Stimulated activated CD4-positive, alpha-beta T cell treated with anti-CD3 and anti-CD28 coated beads, Interleukin-15, amount 100 ng/mL, for 24 hours (primary cell): ENCODE results near the gene UBN2.
"Not testable (repeated sequence)": the region's sequence is repeated elsewhere in the genome, so short reads cannot be mapped to it uniquely, and the experiment has no call there.

Experiments
- DNase-seq: peaks from one replicate; pipeline ENCODE4 v3.0.0-alpha.2; 2020

Gene UBN2

GRCh38 chr7:139230774-139231512 lies at the start of gene UBN2:
TSS of gene UBN2 (plus strand) at chr7:139231237. CDS start at chr7:139231485, 248 bp downstream.
- DNase-seq, result peak; percentile 97

DNA sequence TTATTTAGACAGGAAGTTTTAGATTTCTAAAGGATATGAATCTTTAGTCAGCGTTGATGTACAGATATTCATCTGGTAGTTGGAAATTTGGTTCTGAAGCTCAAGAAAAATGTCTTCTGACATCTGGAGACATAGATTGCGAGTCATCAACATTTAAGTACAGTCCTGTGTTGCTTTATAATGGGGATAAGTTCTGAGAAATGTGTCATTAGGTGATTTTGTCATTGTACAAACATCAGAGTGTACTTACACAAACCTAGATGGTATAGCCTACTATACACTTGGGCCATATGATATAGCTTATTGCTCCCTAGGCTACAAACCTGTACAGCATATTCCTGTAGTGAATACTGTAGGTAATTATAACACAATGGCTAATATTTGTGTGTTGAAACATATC lies 49.6 kb upstream of the UBN2 start:
- no peak for DNase-seq

DNA sequence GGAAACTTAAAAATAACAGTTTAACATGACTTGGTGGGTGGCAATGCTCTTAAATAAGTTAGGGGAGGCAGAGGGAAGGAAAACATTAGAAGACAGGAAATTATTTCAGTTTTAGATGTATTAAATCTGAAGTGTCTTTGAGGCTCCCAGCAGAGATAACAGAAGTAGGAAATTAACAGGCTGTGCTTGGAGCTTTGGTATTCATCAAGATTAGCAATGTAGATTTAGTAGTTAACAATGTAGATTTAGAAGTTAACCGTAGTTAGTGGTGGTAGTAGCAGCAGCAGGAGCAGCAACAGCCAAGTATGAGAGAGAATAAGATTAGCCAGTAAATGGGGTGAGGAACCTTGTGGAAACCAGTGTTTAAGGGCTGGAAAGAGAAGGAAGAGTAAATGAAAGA lies 48.7 kb upstream of the UBN2 start:
- no peak for DNase-seq

DNA sequence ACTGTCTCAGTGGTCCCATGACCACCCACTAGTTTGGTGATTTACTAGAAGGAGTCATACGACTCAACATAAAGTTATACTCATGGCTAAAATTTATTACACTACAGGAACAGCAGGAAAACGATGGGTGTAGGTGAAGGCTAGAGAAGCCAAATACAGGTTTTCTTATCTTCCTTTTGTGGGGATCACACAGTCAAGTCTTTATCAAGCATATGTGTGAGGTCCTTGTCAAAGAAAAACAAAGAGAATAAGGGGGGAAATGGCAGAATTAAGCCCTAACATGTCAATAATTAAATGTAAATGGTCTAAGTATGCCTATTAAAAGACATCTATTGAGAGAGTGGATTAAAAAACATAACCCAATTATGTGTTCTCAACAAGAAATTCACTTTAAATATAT lies 47.8 kb upstream of the UBN2 start:
- DNase-seq, result no peak

- DNase-seq, result no peak
Measured at GRCh38 chr7:139183878-139184338, 47.1 kb upstream of the UBN2 start.

DNA sequence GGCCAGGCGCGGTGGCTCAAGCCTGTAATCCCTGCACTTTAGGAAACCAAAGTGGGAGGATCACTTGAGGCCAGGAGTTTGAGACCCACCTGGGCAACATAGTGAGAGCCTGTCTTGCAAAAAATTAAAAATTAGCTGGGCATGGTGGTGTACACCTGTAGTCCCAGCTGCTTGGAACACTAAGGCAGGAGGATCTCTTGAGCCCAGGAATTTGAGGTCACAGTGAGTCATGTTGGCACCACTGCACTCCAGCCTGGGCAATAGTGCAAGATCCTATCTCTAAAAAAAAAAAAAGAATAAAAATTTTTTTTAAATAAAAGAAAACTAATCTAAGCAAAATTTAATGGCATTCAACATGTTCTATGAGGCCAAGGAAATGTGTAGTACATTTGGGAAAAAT lies 44.9 kb upstream of the UBN2 start:
- DNase-seq, result no peak

GRCh38 chr7:139189357-139189756 lies 41.7 kb upstream of the UBN2 start:
- no peak for DNase-seq

GRCh38 chr7:139192014-139192706 lies 38.9 kb upstream of the UBN2 start:
- no peak for DNase-seq

DNA sequence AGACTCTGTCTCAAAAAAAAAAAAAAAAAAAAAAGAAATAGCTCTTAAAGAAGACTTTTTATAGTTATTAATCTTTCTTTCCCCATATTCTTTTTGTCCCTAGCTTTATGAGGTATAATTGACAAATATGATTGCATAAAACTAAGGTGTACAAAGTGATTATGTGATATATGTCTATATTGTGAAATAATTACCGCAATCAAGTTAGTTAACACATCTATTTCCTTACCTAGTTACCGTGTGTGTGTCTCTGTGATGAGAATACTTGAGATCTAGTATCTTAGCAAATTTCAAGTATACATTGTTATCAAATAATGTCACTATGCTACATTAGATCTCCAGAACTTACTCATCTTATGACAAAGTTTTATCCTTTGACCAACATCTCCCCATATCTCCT lies 30.7 kb upstream of the UBN2 start:
- no peak for DNase-seq

DNA sequence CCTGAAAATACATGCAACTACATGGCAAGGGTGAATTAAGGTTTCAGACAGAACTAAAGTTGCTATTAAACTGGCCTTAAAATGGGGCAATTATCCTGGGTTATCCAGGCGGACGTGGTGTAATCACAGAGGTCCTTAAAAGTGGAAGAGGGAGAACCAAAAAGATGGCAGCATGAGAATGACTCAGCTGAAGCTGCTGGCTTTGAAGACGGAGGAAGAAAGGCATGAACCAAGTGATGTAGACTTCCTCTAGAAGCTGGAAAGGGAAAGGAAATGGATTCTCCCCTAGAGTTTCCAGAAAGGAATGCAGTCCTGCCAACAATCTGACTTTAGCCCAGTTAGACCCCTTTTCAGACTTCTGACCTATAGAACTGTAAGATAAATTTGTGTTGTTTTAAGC lies 27.0 kb upstream of the UBN2 start:
- DNase-seq, result no peak

DNA sequence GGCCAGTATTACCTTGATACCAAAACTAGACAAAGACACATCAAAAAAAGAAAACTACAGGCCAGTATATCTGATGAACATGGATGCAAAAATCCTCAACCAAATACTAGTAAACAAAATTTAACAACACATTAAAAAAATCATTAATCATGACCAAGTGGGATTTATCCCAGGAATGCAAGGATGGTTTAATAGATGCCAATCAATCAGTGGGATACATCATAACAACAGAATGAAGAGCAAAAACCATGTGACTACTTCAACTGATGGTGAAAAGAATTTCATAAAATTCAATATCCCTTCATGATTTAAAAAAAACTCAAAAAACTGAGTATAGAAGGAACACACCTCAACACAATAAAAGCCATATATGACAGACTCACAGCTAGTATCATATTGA lies 25.2 kb upstream of the UBN2 start:
- DNase-seq, result no peak

DNA sequence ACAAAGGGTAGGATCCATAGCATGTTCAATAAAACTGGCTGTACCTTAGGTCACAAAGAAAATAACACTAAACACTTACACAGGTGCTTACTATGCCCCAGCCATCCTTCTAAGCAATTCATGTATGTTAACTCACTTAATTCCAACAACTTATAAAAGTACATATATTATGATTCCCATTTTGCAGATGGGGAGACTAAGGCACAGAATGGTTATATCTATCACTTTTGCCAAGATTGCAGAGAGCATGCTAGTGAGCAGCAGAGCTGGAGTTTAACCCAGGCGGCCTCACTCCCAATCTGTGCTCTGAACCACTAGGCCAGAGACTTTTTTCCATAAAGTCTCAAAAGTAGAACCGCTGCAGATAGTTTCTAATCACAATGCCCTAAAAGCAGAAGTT lies 18.9 kb upstream of the UBN2 start:
- no peak for DNase-seq

- DNase-seq, result not testable (repeated sequence)
Measured at GRCh38 chr7:139213489-139213888, 17.5 kb upstream of the UBN2 start.

GRCh38 chr7:139218173-139218572 lies 12.9 kb upstream of the UBN2 start:
- DNase-seq, result no peak

GRCh38 chr7:139224219-139224618 lies 6.8 kb upstream of the UBN2 start:
- DNase-seq, result no peak

DNA sequence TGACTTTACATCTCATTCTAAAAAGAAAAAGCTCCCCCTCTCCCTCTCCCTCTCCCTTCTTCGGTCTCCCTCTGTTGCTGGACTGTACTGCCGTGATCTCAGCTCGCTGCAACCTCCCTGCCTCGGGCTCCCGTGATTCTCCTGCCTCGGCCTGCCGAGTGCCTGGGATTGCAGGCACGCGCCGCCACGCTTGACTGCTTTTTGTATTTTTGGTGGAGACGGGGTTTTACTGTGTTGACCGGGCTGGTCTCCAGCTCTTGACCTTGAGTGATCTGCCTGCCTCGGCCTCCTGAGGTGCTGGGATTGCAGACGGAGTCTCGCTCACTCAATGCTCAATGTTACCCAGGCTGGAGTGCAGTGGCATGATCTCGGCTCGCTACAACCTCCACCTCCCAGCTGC lies 6.2 kb upstream of the UBN2 start:
- DNase-seq, result not testable (repeated sequence)

GRCh38 chr7:139225286-139226157 lies 5.5 kb upstream of the UBN2 start:
- not testable (repeated sequence) for DNase-seq

GRCh38 chr7:139226158-139226515 lies 4.9 kb upstream of the UBN2 start:
- DNase-seq, result not testable (repeated sequence)

DNA sequence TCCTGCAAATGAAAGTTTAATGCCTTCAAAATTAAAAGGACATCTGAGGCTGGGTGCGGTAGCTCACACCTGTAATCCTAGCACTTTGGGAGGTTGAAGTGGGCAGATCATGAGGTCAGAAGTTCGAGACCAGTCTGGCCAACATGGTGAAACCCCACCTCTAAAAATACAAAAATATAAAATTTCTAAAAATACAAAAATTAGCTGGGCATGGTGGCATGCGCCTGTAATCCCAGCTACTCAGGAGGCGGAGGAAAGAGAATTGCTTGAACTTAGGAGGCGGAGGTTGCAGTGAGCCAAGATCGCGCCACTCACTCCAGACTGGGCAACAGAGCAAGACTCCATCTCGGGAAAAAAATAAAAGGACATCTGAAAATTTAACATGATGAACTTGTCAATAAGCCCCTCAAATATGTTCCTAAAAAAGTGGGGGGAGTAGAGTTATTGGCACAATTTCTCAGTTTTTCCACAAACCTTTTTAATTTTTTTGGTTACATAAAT lies 4.0 kb upstream of the UBN2 start:
- not testable (repeated sequence) for DNase-seq

DNA sequence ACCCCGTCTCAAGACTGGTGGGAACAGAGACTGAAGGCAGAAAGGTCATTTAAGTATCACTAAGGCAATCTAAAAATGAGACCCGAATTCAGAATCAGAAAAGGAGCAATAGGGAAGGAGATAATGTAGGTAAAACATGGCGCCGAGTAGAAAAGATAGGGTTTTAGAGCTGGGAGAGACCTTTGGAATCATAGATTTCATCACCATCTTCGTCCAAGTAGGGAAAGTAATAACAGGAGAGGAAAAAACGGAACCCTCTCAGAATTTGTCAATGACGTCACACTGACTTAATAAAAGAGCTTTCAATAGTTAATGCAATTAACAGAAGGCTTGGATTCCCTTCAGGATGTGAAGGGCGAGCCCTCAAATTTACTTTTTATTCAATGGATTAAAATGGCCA lies 1.0 kb upstream of the UBN2 start:
- no peak for DNase-seq

DNA sequence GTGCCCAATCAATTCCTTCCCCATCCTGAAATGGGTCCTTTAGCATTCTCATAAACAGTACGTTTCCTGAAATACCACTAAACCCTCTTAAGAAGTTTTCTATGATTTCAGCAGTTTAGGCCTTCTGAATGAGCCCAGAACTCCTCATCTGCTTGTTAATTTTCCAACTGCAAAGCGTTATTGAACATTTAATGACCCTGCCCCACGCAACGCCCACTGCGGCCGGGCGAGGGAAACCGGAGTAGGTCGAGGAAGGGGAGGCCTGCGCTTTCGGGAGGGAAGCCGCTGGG lies 608 bp upstream of the UBN2 start:
- DNase-seq, result no peak

- peak; percentile 49 for DNase-seq
Measured at GRCh38 chr7:139231513-139232376, 708 bp downstream of the UBN2 start.

DNA sequence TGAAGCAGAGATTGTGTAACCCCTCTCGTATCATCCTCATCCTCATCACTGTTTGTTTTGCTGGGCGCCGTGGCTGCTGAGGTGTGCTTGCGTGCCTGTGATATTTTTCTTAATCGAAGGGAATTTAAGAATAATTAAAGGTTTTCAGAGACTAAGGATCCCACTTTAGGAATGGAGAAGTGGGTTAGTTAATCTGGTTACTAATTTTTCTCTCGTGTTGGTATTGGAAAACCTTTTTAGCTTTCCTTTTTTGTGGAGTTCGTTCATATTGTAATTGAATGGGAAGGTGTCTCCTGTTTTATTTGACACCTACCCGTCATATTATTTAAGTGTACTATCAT lies 1.3 kb downstream of the UBN2 start:
- DNase-seq, result no peak
